HPDE6-E6E7 (cell line): ENCODE results near the gene IL6.

ENCODE experiments used
- DNase-seq: peaks from one replicate; pipeline ENCODE4 v3.0.0; 2011; ENCODE audit warnings: missing footprints; ENCODE audit errors: extremely low spot score

Gene IL6

DNA sequence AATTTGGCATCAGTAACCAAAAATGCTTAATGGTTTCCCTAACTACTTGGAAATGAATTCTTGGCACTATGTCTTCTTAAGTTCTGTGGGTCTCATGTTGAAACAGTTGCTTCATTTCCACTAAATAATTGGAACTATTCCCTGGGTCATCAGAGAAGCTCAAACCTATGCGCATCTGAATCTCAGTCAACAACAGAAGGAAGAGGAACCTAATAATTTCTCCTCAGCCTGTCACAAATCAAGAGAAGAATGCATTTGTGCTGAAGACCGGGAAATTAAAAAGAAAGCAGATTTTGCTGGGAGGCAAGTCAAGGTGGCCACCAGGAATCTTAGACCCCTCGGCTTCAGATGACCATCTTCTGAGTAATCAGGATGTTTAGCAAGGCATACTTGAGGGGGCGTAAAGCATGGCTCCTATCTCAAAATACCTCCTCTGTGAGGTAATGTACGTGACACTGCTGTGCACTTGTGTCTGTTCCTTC is 54.3 kb downstream of the IL6 start:
- no peak for DNase-seq
